Upper lobe of left lung (tissue), 4 donors: ENCODE data around the gene FRMPD4.

Experiments
- CTCF ChIP-seq, 6 experiments: fragments of 450-650 bp in 4 of 6; fragments of 200-600 bp in 2 of 6; sonication (generic) in 2 of 6; IDR thresholded peaks; one replicate each; pipeline ENCODE4 v1.5.1; 2016 to 2019; ENCODE audit warnings: antibody characterized with exemption in 6 of 6
- POLR2A ChIP-seq, 4 donors: fragments of 450-650 bp; IDR thresholded peaks; one replicate each; pipeline ENCODE4 v1.5.1; 2016 to 2017; ENCODE audit warnings: antibody characterized with exemption in 4 of 4, mild to moderate bottlenecking in 2 of 4

GRCh38 chrX:12141511-12141910, 3.2 kb downstream of the FRMPD4 start:
- no peak for TF ChIP-seq POLR2A (IDR thresholded peaks at IDR 0.05)
- no peak for TF ChIP-seq CTCF (IDR thresholded peaks at IDR 0.05)
